ENCODE results near the gene MAD1L1.

GRCh38 chr7:2037301-2037807, 195.4 kb downstream of the MAD1L1 start:
- TF ChIP-seq CTCF (conservative IDR thresholded peaks at IDR 0.05): no peak
- no peak for TF ChIP-seq ZFX (IDR thresholded peaks at IDR 0.05)

Data from C4-2B (cell line).